ENCODE data around the gene HEXIM1.
A peak's percentile ranks its signal among the peaks of the same experiment; 100 is the strongest.

HEXIM1 gene, protein sequence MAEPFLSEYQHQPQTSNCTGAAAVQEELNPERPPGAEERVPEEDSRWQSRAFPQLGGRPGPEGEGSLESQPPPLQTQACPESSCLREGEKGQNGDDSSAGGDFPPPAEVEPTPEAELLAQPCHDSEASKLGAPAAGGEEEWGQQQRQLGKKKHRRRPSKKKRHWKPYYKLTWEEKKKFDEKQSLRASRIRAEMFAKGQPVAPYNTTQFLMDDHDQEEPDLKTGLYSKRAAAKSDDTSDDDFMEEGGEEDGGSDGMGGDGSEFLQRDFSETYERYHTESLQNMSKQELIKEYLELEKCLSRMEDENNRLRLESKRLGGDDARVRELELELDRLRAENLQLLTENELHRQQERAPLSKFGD

DNA sequence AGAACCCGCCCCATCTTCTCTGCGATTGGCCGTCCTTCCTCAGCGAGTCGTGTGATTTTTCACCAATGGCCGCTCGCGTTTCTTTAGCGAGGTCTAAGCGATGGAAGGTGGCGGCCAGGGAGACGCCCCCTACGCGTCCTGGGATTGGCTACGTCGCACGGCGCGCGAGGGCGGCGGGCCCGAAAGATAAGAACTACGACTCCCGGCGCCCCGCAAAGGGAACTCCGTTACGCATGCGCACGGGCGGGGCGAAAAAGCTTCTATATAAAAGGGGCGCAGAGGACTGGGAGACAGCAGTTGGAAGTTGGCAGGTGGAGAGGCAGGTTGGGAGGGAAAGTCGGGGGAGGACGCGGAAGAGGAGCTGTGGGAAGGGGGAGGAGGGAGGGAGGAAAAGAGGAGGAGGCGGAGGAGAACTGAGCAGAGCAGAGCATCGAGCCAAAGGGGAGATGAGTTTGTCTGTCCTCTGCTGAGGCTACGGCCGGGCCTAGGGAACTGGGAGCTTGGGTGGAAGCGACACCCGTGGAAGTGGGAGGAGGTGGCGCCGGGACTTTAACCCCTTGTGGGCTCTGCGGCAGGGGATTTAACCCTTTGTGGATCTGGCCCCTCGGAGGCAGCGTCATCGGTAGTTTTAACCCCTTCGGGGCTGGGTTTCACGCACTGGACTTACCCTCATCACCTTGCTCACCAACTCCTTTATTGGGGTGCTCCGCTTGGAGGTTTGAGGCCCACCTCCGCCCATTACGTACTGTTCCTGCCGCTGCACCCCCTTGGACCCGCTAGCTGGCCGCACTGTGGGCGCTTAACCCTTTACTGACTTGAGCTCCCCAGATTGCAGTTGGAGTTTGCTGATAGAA, at the start of gene HEXIM1:
Gene HEXIM1 (plus strand): TSS at position 293 of the 854 bp plus-strand sequence. CDS start 716 bp downstream, outside the sequence.
- DNase-seq (ENCODE audit: low spot score): peak; percentile 100

DNA sequence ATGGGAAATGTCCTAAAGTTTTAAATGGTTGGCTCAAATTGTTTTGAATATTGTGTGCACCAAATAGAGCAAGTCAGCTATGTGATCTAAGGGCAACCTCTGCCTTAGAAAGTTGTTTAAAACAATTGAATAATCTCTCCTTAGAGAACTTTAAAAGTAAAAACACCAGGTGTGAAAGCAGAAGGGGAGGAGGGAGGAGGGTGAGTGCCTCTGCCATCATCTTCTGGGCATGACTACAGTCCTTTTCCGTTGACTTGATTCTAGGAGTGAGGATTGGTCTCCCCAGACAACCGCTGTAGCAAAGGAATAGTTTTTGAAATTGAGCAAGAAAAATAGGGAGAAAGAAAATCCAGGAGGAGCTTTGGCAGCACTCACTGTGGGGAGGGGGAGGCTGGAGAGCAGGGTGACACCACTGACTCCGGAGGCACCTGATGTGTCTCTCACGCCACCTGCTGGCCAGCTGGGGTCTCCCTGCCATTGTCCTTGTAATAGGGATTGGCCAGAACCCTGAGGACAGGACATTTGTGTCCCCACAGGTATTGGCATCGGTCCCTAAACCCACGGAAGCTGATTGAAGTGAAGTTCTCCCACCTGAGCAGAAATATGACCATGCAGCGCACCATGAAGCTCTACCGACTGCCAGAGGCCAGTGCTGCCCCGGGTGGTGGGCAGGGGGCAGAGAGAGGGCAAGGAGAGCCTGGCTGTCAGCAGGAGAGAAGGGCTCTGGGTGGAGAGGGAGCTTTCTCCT, 49.2 kb upstream of the HEXIM1 start:
- peak; percentile 76 for DNase-seq (ENCODE audit: low spot score)

DNA sequence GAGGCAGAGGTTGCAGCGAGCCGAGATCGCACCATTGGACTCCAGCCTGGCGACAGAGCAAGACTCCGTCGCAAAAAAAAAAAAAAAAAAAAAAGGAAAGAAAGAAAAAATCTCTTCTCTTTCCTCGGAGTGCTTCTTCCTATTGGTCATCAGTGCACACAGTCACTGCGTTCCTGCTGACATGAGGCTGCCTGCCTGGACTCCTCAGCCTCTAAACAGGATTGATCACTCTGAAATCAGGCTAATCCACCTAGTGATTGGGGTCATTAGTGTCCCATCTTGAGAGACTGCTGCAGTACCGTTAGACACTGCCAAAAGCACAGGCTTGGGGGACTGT, 46.8 kb upstream of the HEXIM1 start:
- no peak for DNase-seq (ENCODE audit: low spot score)

DNA sequence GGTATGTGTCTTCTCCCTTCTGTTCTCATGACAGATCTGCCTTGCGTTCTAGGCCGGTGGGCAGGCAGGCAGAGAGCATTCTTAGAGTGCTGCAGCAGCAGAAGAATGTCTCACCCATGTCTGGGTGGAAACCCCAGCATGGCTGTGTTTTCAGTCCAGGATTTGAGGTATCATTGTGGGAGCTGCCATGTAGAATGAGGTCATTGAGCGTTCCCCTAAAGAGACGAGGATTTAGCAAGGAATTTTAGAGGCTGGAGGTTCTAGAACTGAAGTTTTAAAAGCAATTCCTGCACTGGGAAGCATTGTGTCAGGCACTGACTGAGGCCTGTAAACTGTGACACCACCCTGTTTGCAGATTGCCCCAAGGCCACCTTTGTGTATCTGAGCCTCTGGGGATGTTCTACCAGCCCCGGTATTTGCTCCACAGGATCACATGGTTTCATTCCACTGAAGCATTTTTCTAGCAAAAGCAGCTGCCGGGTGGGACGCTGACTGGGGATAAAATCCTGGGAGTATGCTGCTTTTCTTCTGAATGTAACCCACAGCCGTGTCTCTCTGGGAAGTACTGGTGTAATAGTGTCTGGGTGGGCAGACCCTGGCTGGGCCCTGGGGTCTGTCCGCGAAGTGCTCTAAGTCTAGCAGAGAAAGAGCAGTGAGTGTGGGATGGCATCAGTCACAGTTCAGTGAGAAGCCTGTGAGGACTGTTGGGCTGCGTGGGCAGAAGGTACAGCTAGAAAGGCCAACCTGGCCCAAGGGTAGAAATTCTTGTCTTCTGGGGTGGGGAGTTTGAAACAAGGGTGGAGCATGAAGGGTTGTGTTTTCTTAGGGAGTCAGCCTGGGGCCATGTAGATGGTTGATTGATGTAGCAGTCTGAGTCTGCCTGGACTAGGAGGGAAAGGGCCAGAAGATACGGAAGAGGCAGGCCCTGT, 46.1 kb upstream of the HEXIM1 start:
- DNase-seq (ENCODE audit: low spot score): no peak

DNA sequence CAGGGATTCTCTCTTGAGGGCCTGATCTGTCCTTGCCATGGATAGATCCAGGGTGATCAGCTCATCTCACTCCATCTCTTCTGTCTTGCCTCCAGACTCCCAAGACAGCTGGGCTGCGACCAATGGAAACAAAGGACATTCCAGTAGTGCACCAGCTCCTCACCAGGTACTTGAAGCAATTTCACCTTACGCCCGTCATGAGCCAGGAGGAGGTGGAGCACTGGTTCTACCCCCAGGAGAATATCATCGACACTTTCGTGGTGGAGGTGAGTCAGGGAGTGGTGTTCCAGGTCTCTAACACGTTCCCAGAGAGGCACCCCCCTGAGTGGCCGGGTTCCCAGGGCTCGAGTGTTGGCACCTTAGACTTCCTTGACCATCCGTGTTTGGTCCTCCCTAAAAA, 45.4 kb upstream of the HEXIM1 start:
- no peak for DNase-seq (ENCODE audit: low spot score)

DNA sequence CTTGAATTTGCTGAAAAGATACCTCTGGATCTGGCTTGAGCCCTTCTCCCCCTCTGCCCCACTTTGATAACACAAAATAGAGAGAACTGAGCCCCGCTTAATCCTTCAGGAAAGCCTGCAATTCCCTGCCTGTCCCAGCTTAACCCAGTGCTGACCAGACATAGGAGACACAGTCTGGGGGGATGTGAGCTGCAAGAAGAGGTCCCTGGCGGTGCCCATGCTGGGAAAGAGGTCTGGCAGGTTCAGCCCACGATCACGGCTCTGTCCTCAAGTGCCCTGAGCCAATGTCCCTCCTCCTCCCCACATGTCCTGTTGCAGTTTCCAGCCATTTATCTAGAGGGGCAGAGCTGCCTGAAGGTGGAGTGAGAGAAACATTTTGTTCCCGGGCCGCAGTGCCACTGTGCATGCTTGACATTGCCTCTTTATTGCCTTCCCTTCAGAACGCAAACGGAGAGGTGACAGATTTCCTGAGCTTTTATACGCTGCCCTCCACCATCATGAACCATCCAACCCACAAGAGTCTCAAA, 44.9 kb upstream of the HEXIM1 start:
- DNase-seq (ENCODE audit: low spot score): no peak

DNA sequence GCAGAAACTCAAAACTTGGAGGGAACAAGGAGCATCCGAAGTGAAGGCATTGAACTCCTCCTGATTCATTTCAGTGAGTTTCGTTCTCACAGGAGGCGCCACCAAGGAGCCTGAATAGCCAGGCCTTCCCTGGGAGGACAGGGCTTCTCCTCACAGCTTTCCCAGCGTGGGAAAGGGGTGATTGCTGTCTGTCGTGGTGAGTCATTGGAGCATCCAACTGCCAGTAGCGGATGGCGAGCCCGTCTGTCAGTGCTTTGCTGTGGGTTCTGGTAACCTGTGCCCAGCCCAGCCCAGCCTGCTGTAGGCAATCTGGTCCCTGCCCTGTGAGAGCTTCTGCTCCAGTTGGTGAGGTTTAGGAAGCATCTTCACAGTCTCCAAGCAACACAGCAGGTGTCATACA, 44.2 kb upstream of the HEXIM1 start:
- DNase-seq (ENCODE audit: low spot score): no peak

DNA sequence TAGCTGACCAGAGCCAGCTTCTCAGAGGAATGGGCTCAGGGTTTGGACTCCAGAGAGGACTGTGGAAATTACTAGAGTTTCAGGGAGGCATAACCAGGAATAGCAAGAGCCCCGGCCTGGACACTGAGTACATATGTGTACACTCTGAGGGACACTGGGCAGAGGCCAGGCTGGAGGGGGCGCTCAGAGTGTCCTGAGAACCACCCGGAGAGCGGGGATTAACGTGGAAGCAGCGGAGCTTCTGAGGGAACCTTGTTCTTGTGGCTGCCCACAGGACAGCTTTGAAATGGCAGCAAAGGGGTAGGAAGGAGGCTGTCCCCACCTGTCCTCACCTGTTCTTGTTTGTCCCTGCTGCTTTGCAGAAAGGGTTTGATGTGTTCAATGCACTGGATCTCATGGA, 43.8 kb upstream of the HEXIM1 start:
- no peak for DNase-seq (ENCODE audit: low spot score)

DNA sequence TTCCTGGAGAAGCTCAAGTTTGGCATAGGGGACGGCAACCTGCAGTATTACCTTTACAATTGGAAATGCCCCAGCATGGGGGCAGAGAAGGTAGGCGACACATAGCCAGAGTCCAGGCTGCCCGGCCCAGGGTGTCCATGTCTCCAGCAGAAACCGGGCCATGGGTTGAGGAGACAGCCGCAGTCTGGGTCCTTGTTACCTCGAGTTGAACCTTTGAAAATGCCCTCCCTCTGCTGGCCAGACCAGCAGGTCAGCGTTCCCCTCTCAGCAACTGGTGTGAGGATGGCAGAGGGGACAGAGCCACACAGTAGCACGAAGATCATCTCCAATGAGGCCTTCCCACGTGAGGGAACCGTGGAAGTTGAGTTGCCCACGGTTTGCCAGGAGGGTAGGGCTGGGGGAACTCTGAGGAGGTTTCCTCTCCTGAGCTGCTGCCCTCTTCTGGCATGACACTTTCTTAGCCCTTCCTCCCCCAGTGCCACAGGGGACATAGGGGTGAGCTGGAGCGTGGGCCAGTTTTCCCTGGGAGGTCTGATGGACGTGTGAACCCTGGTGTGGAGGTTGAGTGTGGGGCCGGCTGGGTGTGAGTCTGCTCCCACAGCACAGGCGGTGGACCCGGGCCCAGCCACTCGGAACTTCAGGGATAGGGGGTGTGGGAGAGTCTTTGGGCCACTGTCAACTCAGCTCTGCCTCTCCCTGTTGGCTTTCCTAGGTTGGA, 43.2 kb upstream of the HEXIM1 start:
- DNase-seq (ENCODE audit: low spot score): no peak

DNA sequence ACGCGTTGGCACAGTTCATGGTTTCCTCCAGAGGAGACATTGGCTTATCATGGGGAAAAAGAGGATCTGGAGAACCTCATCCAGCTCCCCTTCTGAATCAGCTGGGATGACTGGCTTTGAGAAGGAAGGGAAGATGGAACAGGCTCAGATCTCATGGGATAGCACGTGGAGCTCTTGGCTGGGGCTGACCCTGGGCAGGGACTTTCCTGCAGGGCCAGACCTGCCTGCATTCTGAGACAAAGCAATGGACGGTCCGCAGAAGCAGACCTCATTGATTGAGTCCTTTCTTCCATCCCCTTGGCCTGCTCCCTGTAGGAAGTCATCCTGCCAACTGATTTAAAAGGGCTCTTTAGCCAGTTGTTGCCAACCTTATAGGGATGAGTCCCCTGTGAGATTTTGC, 42.2 kb upstream of the HEXIM1 start:
- no peak for DNase-seq (ENCODE audit: low spot score)

DNA sequence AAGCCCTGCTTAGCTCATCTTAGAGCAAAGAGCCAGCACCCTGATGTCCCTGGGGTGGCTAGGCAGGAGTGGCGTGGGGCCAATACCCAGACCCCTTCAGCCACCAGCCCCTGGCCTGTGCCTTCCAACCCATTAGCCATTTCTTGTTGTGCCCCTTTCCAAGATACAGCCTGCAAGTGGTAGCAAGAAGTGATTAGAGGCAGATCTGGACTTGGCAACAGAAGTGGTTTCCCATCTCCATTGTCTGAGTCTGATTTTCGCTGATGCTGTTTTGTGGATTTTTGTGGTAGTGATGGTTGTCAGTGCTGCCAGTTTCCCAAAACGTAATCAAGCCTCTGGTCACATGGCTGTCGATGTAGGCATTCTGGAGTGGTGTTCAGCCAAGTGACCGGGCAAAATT, 41.7 kb upstream of the HEXIM1 start:
- DNase-seq (ENCODE audit: low spot score): no peak

DNA sequence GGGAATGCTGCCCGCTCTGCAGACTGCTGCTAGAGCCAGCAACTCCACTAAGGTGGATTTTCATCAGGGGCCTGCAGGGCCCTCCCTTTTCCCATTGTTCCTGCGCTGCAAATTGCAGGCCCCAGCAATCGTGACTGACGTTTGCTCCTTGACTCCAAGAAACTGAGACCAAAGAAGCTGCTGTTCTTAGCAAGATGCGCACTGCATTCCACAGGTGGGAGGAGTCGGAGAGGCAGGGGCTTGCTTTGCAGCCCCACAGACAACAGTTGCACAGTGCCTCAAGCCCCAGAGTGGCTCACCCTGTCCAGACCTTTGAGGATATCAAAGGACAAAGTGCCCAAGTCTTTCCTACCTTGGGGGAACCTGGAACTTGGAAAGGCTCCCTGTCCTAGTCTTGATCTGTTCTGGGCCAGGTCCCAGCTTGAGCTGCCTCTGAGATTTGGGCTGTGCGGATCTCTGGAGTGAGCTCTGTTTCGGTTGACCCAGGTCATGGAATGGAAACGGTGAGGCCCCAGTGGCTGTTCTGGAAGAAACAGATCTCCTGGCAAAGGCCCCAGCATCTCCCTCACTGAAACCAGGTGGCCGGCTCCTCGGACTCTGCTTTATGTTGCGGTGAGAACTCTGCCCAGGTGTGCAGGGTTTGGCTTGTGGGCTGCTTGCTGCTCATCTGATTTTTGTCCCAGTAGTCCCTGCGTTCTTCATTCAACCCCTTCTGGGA, 40.8 kb upstream of the HEXIM1 start:
- no peak for DNase-seq (ENCODE audit: low spot score)

DNA sequence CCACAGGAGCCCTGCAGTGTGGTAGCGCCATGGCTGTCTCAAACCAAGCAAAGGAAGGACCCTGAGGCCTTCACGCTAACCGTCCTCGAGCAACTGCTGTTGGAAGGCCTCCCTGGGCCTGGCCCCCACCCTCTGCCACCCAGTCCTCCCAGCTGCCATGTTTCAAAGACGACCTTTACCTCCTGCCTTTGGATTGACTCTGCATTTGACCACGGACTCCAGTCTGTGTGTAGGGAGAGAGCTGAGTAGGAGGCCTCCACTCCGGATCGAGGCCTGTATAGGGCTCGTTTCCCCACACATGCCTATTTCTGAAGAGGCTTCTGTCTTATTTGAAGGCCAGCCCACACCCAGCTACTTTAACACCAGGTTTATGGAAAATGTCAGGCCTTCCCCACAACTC, 40.2 kb upstream of the HEXIM1 start:
- no peak for DNase-seq (ENCODE audit: low spot score)

DNA sequence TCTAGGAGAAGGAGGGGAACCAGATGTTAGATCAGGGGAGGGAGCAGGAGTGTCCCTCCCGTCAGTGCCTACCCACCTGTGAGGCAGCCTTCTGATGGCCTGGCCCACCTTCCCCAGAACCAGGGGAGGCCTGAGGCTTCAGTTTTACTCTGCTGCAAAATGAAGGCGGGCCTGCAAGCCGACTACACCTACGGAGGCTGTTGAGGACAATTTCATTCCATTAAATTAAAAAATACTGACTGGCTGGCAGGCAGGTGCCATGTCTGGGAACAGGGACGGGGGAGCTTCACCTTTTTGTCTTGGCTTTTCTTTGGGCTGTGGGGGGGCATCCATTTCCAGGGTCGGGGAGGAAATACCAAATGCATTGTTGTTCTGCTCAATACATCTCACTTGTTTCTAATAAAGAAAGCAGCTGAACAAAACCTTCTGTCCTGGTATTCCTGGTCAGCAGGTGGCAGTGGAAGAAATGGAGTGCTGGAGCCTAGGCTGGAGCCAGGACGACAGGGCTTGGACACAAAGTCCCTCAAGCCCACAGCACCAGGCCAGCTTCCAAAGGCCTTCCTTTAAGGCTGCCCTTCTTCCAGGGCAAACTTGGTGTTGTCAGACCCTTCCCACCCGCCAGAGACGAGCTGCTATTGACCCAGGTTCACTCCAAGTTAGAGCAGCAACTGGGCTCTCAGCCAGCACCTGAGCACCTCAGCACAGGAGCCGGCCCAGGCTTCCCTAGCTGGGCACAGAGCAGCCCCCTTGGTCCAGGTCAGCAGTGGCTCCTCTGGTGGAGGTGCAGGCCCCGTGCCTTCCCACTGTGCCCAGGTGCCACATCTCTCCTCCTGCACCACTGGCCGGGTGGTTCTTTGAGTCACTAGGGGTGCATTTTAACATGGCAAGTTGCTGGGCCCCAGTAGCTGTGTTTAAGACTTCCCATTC, 39.4 kb upstream of the HEXIM1 start:
- DNase-seq (ENCODE audit: low spot score): no peak

DNA sequence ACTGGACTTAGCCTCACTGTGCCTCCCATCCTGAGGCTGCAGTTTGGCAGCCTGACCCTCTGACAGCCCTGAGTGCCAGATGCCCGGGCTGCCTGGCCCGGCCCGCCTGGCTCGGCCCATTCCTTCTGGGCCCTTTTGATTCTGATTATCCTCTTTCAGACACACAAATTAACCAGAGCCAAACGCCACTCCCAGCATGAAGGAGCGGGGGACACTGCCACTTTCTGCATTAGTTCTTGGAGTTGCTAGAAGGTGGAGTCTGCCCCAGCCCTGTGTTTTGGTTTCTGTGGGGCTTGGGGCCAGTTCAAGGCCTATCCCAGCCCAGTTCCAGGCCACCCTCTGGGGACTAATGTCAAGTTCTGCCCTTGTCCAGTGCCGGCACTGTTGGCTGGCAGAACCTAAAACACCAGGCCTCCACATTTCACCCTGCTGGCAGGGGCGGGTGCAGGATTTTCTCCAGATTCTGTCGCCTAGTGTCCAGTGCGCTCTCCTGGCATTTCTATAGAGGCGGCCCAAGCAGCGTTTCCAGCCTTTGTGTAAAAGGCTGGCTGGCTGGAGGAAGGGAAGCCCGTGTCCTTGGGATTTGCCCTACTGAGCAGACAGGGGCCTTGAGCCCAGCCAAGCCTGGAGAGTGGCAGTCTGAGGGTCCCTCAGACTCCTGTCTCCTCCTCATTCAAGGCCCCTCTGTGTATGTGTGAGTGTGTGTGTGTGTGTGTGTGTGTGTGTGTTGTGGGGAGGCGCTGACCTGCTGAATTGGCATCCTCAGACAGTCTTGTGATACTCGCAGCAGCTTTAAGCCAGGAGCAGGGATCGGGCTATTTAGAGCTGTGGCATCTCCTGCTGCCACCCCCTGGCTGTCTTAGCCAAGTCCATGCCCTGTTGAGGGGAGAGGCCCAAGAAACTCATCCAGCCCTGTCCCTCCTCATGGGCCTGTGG, 37.3 kb upstream of the HEXIM1 start:
- no peak for DNase-seq (ENCODE audit: low spot score)

DNA sequence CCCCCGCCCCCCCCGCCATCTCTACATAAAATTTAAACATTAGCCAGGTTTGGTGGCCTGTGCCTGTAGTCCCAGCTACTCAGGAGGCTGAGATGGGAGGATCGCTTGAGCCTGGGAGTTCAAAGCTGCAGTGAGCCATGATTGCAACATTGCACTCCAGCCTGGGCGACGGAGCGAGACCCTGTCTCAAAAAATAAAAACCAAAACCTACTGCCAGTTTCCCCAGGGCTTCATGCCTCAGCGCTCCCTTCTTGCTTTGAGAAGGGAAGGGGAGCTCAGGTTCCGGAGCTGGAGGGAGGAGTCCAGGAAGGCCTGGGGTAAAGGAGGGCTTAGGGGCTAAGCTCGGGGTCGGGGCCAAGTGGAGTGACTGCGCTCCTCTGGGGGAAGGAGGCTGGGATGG, 36.4 kb upstream of the HEXIM1 start:
- DNase-seq (ENCODE audit: low spot score): no peak

DNA sequence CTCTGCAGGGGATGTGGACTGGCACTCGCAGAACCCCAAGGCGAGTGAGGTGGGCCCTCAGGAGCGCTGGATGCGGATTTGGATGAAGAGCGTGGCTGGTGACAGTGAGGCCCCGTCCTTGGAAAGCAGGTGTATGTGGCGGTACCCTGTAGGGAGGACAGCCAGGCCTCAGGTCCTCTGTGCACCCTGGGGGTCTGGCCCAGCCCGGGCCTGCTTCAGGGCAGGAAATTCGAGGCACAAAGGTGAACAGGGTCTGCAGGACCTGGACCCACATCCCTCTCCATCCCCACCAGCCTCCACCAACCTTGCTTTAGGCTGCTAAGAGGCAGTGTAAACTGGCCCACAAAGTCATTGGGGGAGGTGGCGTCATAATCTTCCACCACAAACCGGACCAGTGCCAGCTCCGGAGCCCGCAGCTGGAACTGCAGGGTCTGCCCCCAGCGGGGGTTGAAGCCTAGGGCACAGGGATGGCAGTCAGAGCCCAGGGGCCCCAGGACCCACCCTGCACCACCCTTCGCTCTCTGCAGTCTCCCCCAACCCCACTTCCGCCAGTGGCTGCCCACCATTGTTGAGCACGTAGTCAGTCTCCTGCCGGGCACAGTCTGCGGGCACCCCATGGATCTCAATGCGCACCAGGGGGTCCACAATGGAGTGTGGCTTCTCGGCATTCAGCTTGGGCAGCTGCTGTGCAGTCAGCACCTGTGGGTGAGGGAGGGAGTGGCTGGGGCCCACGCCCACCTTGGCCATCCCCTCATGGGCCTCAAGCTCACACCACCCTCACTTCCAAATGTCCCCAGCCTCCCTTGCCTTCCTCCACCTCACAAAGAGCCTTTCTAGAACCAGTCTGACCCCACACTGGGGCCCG, 35.5 kb upstream of the HEXIM1 start:
- DNase-seq (ENCODE audit: low spot score): no peak

Measured in kidney tubule cell (primary cell).